Neural cell (in vitro differentiated cells): ENCODE data around the gene RNASE7.

ENCODE experiments used
- POLR2AphosphoS5 ChIP-seq: IDR thresholded peaks from 2 replicates; pipeline ENCODE4 v1.6.1; 2012
- TF ChIP-seq, protein P1 (sequence below): fragments of 450-650 bp; IDR thresholded peaks from 2 replicates; pipeline ENCODE4 v1.5.1; 2014; ENCODE audit warnings: antibody characterized with exemption, mild to moderate bottlenecking, moderate library complexity; ENCODE audit not compliant: poor library complexity, severe bottlenecking

DNA sequence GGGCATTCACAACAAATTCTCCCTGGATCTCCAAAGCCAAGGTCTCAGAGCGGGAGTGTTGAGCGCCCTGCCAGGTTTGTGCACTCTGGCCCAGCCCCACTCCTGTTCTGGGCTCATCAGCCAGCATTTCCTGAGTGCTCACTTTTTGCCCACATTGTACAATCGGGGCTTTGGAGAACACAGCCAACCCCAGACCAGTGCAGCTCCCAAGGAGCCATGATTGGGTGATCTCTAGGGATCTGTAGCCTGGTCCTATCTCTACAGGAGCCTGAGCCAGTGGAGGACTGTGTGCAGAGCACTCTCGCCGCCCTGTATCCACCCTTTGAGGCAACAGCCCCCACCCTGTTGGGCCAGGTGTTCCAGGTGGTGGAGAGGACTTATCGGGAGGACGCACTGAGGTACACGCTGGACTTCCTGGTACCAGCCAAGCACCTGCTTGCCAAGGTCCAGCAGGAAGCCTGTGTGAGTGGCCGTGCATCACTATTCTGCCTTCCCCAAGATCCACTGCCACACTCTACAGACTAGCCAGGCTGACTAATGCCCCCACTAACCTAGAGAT lies 30.7 kb downstream of the RNASE7 start:
- TF ChIP-seq POLR2AphosphoS5: no peak
- TF ChIP-seq, protein P1, sequence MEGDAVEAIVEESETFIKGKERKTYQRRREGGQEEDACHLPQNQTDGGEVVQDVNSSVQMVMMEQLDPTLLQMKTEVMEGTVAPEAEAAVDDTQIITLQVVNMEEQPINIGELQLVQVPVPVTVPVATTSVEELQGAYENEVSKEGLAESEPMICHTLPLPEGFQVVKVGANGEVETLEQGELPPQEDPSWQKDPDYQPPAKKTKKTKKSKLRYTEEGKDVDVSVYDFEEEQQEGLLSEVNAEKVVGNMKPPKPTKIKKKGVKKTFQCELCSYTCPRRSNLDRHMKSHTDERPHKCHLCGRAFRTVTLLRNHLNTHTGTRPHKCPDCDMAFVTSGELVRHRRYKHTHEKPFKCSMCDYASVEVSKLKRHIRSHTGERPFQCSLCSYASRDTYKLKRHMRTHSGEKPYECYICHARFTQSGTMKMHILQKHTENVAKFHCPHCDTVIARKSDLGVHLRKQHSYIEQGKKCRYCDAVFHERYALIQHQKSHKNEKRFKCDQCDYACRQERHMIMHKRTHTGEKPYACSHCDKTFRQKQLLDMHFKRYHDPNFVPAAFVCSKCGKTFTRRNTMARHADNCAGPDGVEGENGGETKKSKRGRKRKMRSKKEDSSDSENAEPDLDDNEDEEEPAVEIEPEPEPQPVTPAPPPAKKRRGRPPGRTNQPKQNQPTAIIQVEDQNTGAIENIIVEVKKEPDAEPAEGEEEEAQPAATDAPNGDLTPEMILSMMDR: no peak
